Measurements from ENCODE around the gene TUBA4B. TPM values are rescaled to one million over a fixed set of nuclear protein-coding genes. Genes with fewer than 3 reads are reported as not detected.
"Not testable (repeated sequence)": the region's sequence is repeated elsewhere in the genome, so short reads cannot be mapped to it uniquely, and the experiment has no call there.

TUBA4B gene
- total RNA-seq, 1 experiment from 2014 or later, result not detected

DNA sequence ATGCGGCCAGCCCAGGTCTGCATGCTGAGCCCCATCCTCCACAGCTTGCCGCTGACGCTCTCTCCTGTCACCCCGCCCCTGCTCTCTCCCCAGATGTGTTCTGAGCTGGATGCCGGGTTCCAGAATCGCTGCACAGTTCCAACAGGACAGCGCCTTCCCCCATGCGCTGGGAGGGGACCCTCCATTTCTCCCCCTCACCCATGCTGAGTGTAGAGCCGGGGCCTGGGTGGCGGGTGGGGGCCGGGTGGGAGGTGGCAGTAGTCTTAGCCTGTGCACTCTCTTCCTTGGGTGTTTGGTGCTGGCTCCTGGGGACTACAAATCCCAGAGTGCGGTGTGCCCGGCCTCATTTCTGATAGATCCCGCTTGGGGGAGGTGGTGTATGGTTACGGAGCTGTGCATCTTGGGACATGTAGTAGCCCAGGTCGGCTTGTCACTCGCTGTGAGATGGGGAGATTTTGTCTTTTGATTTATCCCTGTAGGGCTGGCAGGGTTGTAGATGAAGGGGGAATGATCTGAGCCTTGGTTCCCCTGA, 32.9 kb downstream of the TUBA4B start:
- intact Hi-C loops (cut with micrococcal nuclease; ENCODE audit: unreplicated experiment), result no loop called here
- H3K9me3 ChIP-seq (ENCODE audit: control insufficient read depth, insufficient read depth, low read depth, low read length), result no peaks in the 10 kb centered on the region
- no TSS peak for BruUV-seq (replicated peaks)
- H3K27me3 ChIP-seq (ENCODE audit: control insufficient read depth, insufficient read depth, low read length), result no peaks in the 10 kb centered on the region
- TF ChIP-seq SIN3A (IDR thresholded peaks at IDR 0.05; ENCODE audit: borderline replicate concordance, insufficient read depth, low read depth, low read length) (no peak), POLR2AphosphoS5 (IDR thresholded peaks at IDR 0.05; ENCODE audit: low read depth, low read length) (no peak), TCF7L2 (IDR thresholded peaks at IDR 0.05; ENCODE audit: low read depth, low read length) (no peak)
- TF ChIP-seq, protein P1, sequence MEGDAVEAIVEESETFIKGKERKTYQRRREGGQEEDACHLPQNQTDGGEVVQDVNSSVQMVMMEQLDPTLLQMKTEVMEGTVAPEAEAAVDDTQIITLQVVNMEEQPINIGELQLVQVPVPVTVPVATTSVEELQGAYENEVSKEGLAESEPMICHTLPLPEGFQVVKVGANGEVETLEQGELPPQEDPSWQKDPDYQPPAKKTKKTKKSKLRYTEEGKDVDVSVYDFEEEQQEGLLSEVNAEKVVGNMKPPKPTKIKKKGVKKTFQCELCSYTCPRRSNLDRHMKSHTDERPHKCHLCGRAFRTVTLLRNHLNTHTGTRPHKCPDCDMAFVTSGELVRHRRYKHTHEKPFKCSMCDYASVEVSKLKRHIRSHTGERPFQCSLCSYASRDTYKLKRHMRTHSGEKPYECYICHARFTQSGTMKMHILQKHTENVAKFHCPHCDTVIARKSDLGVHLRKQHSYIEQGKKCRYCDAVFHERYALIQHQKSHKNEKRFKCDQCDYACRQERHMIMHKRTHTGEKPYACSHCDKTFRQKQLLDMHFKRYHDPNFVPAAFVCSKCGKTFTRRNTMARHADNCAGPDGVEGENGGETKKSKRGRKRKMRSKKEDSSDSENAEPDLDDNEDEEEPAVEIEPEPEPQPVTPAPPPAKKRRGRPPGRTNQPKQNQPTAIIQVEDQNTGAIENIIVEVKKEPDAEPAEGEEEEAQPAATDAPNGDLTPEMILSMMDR (IDR thresholded peaks at IDR 0.05), result no peak
- TF ChIP-seq, protein P2, sequence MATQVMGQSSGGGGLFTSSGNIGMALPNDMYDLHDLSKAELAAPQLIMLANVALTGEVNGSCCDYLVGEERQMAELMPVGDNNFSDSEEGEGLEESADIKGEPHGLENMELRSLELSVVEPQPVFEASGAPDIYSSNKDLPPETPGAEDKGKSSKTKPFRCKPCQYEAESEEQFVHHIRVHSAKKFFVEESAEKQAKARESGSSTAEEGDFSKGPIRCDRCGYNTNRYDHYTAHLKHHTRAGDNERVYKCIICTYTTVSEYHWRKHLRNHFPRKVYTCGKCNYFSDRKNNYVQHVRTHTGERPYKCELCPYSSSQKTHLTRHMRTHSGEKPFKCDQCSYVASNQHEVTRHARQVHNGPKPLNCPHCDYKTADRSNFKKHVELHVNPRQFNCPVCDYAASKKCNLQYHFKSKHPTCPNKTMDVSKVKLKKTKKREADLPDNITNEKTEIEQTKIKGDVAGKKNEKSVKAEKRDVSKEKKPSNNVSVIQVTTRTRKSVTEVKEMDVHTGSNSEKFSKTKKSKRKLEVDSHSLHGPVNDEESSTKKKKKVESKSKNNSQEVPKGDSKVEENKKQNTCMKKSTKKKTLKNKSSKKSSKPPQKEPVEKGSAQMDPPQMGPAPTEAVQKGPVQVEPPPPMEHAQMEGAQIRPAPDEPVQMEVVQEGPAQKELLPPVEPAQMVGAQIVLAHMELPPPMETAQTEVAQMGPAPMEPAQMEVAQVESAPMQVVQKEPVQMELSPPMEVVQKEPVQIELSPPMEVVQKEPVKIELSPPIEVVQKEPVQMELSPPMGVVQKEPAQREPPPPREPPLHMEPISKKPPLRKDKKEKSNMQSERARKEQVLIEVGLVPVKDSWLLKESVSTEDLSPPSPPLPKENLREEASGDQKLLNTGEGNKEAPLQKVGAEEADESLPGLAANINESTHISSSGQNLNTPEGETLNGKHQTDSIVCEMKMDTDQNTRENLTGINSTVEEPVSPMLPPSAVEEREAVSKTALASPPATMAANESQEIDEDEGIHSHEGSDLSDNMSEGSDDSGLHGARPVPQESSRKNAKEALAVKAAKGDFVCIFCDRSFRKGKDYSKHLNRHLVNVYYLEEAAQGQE (IDR thresholded peaks at IDR 0.05; ENCODE audit: insufficient read depth in 1 of 2, low read depth in 2 of 2, low read length in 1 of 2), result no peak
- no peaks in the 10 kb centered on the region; the same call in 1 of the 2 replicates for H3K36me3 ChIP-seq (ENCODE audit: control insufficient read depth, insufficient read depth, low read length)
- POLR2A ChIA-PET, result no interaction called here
- in situ Hi-C loops (cut with HindIII; ENCODE audit: low pct_unique_long_range_greater_than_20kb, low sequenced_read_pairs), result no loop called here
- no peak overlapping the region for H3K27ac ChIP-seq (ENCODE audit: low read length)
- ATAC-seq (peak; percentile 71), DNase-seq (ENCODE audit: low read depth, low spot score) (no peak)
- peaks cover 4% of the 10 kb centered on the region; the same call in 1 of the 2 replicates for H3K4me1 ChIP-seq (ENCODE audit: control insufficient read depth, insufficient read depth, low read length)
- no peak overlapping the region for H3K4me3 ChIP-seq (ENCODE audit: low read depth in 2 of 2, low read length in 2 of 2)
- CTCF ChIA-PET, result no interaction called here

DNA sequence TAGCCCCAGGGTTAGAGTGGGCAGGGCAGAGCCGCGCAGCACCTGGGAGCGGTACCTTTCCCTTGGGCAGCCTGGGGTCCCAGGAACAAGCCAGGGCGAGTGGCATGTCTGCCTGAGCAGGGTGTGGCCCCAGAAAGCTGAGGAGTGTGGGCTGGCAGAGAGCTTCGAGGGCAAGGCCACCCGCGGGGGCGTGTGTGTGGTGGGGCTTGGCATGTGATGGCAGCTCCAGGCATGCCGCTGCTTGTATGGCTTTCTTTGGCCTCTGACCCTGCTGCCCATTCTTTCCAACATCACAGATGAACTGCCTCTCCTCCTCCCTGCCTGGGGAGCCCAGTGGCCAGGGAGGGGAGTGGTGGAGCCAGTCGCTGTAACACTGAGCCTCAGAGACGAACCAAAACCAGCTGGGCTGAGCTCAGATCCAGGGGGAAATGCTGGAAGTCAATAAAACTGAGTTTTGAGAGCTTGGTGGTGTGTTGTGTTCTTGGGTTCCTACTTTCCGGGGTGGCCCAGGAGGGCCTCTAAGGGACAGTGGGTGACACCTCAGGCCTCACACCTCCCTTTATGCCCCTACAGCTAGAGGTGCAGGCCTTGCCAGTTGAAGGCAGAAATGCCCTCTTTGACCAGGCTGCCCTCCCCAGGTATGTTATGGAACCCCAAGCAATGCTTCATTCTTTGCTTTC, 33.5 kb downstream of the TUBA4B start:
- intact Hi-C loops (cut with micrococcal nuclease; ENCODE audit: unreplicated experiment) (no loop called here), in situ Hi-C loops (cut with HindIII; ENCODE audit: low pct_unique_long_range_greater_than_20kb, low sequenced_read_pairs) (no loop called here)
- BruUV-seq (replicated peaks), result TSS peak; percentile 86
- ATAC-seq (no peak), DNase-seq (ENCODE audit: low read depth, low spot score) (no peak)
- H3K9me3 ChIP-seq (ENCODE audit: control insufficient read depth, insufficient read depth, low read depth, low read length), result no peaks in the 10 kb centered on the region
- no peak overlapping the region for H3K4me3 ChIP-seq (ENCODE audit: low read depth in 2 of 2, low read length in 2 of 2)
- ChIA-PET POLR2A (no interaction called here), CTCF (interaction anchor here (0.5 kb wide), 1 partner anchor 282 kb away, joined by 15 read pairs; no protein-coding TSS in a partner anchor)
- H3K4me1 ChIP-seq (ENCODE audit: control insufficient read depth, insufficient read depth, low read length), result peaks cover 4% of the 10 kb centered on the region; the same call in 1 of the 2 replicates
- TF ChIP-seq, protein P2 (IDR thresholded peaks at IDR 0.05; ENCODE audit: insufficient read depth in 1 of 2, low read depth in 2 of 2, low read length in 1 of 2), result no peak
- no peak for TF ChIP-seq POLR2AphosphoS5 (IDR thresholded peaks at IDR 0.05; ENCODE audit: low read depth, low read length)
- TF ChIP-seq, protein P1 (IDR thresholded peaks at IDR 0.05), result no peak
- H3K27me3 ChIP-seq (ENCODE audit: control insufficient read depth, insufficient read depth, low read length), result no peaks in the 10 kb centered on the region
- H3K36me3 ChIP-seq (ENCODE audit: control insufficient read depth, insufficient read depth, low read length), result no peaks in the 10 kb centered on the region; the same call in 1 of the 2 replicates
- no peak overlapping the region for H3K27ac ChIP-seq (ENCODE audit: low read length)

DNA sequence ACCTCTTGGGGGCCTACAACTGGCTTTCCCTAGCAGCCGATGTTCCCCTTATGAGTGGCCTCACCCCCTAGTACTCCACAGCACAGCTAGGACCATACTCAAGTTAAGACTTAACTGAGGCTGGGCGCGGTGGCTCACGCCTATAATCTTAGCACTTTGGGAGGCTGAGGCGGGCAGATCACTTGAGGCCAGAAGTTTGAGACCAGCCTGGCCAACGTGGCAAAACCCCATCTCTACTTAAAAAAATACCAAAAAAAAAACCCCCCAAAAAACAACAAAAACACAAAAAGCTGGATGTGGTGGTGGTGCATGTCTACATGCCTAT, 34.0 kb downstream of the TUBA4B start:
- H3K27ac ChIP-seq (ENCODE audit: low read length); DNase-seq (ENCODE audit: low read depth, low spot score); H3K9me3 ChIP-seq (ENCODE audit: control insufficient read depth, insufficient read depth, low read depth, low read length); H3K4me1 ChIP-seq (ENCODE audit: control insufficient read depth, insufficient read depth, low read length); intact Hi-C loops (cut with micrococcal nuclease; ENCODE audit: unreplicated experiment); ATAC-seq; H3K27me3 ChIP-seq (ENCODE audit: control insufficient read depth, insufficient read depth, low read length); BruUV-seq (replicated peaks); H3K4me3 ChIP-seq (ENCODE audit: low read depth in 2 of 2, low read length in 2 of 2); POLR2A ChIA-PET; in situ Hi-C loops (cut with HindIII; ENCODE audit: low pct_unique_long_range_greater_than_20kb, low sequenced_read_pairs); H3K36me3 ChIP-seq (ENCODE audit: control insufficient read depth, insufficient read depth, low read length): not testable (repeated sequence)
- CTCF ChIA-PET, result interaction anchor here (0.5 kb wide), 1 partner anchor 282 kb away, joined by 15 read pairs; no protein-coding TSS in a partner anchor

All from Panc1 (cell line).